HT-29 (cell line): ENCODE measurements around the gene GPD2. TPM values are rescaled to one million over a fixed set of nuclear protein-coding genes. Genes with fewer than 3 reads are reported as not detected.
"Not testable (repeated sequence)": the region's sequence is repeated elsewhere in the genome, so short reads cannot be mapped to it uniquely, and the experiment has no call there.

Source experiments
- DNase-seq: peaks from one replicate; pipeline ENCODE4 v3.0.0-alpha.2; 2015; ENCODE audit warnings: low spot score
- total RNA-seq: library from RNA; depleted of rRNA; stranded (reverse); fragments of >200 nt; shearing (Covaris generic); gene quantifications from 2 replicates; pipeline ENCODE4 v1.2.3, GENCODE V29; 2014

The GPD2 gene
- total RNA-seq, 1 experiment from 2014 or later: 30.4 TPM

DNA sequence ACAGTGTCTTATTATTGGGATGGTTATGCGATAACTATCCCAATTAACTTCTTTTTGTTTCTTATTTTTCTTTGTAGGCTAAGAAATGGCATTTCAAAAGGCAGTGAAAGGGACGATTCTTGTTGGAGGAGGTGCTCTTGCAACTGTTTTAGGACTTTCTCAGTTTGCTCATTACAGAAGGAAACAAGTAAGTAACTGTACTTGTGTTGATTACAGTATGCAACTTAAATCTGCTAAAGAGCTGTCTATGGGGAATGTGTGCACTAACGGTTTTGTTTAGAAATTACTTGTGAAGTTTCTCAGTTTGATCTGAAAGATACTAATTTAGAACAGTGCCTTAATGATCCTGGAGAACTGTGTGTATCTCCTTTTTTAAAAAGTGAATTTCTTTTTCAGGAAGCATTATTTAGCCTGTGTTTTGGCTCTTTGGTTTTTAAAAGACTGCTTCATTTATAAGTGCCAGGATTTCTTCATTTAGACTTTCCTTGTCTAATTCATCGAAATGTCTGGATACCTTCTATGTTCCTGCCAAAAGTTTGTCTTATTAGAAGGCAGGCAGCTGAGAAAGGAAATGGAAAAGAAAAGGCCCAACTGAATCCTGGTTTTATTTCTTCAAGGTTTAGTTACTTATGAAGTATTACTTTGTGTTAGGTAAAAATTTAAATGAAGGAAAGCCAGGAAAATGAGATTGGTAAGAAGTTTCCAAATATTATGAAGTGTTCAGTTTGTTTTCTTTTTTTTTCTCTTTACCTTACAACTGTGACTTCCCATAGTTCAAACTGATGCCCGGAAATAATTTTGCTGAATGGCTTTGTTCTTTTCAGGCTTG, 40.1 kb downstream of the GPD2 start:
- no peak for DNase-seq

DNA sequence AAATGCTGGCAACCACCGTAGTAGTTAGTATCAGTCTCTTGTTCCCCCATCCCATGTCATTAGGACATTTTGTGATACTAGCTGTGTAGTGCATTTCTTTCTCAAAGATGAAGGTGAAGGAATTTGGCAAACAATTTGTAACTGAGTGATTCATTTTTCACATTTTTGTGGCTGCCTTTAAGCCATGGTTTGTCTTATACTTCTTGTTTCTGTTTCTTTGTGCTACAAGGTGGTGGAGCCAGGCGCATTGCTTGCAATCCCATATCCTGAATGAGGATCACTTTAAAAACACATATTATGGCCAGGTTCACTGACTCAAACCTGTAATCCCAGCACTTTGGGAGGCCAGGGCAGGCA, 40.6 kb downstream of the GPD2 start:
- DNase-seq: no peak

DNA sequence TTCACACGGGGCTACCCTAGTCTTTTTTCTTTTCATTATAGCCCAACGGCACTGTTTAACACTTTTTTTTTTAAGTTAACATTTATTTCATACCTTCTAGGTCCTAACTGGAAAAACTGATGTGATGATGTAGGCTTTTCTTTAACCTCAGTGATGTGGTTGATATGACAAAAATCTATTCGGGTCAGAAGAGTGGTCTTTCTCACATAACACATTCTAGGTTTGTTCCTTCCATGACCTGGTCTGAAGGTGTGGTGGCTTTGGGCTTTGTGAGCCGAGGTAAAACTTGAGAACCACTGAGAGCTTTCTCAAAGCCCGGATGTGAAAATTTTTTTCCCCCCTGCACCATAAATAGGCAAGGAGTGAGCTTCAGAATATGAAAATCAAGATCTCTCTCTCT, 44.2 kb downstream of the GPD2 start:
- no peak for DNase-seq

DNA sequence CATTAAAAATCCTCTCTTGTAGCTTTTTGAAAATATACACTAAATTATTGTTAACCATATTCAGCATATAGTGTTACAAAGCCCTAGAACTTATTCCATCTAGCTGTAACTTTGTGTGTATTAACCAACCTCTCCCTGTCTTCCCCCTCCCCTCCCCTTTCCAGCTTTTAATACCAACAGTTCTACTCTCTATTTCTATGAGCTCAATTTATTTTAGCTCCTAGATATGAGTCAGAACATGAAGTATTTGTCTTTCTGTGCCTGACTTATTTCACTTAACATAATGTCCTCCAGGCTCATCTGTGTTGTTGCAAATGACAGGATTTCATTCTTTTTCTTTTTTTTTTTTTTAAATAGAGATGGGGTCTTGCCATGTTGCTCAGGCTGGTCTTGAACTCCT, 45.1 kb downstream of the GPD2 start:
- no peak for DNase-seq

DNA sequence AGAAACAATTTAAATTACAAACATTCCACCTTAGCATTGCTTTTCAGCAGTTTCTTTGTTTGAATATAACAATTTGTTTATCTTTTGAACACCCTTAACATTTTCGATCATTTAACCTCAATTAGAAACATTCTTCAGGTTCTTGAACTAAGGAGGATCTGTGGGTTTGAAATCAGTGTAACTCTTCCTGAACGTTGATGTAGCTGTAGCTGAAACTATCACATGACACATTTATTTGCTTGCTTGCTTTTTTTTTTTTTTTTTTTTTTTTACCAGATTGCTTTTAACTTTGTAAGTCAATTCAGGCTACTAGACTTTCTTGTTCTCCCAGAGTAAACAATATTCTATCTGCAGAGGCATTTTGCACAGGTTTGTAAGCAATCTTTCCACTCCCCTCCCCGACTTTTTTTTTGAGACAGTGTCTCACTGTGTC, 47.6 kb downstream of the GPD2 start:
- DNase-seq: no peak

DNA sequence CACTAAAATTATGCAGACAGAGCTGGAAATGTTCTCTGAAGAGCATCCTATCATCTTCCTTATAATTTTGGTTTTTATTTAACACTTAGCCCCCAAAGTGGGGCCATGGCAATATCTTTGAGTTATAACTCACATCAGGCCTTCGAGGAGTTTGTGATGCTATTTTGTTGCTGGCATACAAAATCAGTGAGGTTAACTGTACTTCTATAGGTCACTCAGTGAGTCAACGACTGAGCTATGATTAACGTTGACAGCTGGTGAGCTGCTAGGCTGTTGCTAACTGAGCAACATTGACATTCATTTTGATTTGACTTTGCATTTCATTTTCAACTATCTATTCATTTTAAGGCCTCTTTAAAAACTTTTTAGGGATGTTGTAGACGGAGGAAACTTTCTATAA, 50.0 kb downstream of the GPD2 start:
- DNase-seq: no peak

DNA sequence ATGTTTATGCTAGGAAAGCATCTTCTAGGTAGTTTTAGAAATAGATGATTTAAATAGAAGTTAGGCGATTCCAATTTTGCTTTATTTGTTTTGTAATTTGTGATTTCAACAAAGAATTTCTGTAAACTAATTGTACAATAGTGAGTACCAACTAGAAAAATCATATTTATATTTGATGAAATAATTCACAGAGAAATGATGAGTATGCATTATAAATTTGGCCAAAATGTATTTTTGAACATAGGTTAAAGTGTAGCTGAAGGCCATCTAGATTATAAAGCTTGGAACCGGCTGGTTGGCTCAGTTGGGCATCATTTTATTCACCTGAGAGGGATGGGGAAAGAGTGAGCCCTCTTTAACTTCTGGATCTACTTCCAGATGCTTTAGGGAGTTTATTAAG, 50.4 kb downstream of the GPD2 start:
- no peak for DNase-seq

DNA sequence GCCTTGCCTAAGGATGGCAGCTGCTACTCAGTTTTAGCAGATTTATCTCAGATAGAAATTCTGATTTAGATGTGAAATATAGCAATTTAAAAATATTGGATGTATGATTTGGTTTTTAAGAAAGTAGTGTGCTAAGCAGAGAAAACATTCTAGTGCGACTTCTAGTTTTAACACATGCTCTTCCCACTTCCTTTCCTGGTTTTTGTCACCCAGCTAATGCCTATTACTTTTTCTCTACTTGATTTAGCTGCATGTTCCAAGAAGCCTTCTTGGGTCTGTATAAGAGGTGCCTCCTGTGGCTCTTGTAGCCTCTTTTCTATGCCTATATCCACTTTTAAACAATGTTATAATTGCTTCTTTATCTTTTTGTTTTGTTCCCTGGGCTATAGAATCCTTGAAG, 53.0 kb downstream of the GPD2 start:
- DNase-seq: no peak

DNA sequence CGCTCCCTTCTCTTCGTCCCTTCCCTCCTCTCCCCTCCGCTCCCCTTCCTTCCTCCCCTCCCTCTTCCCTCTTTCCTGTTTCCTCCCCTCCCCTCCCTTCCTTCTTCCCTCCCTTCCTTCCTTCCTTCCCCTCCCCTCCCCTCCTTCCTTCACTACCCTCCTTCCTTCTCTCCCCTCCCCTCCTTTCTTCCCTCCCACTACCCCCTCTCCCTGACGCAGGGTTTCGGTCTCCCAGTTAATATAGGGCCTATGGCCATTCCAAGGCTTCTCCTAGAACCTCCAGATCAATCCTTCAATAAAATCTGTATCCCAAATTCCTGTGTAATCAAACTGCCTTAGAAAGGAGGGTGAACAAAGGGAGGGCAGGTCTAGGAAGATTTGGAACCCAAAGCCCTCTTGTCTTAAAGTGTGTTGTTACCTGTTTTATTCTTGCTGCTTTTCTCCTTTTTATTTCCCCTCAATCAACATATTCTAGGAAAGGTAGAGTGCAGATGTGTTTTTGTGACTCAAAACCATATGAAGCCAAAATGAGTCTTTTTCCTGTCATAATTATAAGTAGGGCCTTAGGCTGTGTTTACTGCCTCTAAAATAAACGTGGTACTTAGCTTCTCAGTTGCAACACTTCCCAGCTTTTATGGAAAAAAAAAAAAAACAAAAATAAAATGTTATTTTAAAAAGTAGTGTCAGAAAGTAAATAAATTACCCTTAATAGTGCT, 53.7 kb downstream of the GPD2 start:
- no peak for DNase-seq

DNA sequence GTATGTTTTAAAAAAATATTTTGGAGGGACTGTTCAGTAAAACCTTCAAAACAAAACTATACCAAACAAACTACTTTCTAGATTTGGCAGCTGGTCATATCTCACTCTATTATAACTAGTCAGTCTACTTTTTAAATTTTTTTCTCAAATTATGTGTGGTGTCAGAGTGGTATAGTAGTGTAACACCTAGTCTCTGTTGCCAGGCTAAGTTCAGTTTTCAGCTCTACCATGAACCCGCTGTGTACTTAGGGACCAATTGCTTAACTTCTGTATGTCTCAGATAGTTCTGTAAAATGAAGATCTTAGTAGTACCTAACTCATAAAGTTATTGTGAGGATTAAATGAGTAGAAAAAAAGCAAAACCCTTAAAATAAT, 54.3 kb downstream of the GPD2 start:
- no peak for DNase-seq

DNA sequence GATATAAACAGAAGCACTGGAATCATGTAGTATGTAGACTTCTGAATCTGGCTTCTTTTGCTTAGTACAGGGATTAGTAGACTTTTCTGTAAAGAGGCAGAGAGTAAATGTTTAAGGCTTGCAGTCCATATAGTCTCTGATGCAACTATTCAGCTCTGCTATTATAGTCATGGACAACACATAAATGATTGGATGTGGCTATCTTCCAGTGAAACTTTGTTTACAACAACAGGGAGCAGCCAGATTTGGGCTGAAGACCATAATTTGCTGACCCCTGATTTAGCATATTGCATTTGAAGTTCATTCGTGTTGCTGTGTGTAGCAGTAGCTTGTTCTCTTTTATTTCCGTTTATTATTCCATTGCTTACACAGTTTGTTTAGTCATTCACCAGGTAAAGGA, 55.0 kb downstream of the GPD2 start:
- DNase-seq: no peak

DNA sequence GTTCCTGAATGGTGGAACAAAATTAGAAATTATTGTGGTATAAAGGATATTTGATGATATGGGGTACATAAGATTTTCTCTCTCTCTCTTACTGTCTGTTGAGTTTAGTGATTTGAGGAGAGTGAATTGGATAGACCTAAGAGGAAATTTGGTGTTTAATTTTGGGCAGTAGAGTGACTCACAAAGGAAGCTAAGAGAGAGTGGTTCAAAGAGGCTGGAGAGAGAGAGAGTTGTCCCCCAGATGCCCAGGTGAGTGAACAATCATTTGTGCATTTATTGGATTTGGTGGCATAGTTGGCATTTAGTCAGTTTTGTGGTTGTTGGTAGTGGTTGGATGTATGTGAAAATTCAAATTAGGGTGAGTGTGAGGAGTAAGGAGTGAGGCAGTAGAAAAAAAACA, 56.8 kb downstream of the GPD2 start:
- DNase-seq: no peak

DNA sequence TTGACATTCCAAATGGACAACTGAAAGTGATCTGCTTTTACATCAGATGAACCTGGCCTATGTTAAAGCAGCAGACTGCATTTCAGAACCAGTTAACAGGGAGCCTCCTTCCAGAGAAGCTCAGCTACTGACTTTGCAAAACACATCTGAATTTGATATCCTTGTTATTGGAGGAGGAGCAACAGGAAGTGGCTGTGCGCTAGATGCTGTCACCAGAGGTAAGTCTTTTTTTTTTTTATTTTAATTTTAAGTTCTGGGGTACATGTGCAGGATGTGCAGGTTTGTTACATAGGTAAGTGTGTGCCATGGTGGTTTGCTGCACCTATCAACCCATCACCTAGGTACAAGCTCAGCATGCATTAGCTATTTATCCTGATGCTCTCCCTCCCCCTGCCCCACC, 59.8 kb downstream of the GPD2 start:
- not testable (repeated sequence) for DNase-seq

DNA sequence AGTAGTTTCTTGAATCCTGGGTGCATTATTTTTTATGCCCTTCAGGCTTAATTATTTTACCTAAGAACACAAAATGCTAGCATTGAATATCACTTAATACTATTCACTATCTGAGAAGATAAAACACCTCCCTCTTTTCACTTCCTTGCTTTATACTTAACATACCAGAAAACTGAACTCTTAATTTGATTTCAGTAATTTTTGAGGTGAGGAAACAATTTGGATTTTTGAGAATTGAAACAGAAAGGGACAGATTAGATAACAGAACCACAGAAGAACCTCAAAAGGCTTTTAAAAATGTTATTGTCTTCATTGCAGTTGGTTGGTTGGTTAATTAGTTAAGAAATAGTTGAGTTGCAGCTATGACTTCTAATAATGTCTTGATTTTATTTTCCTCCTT, 69.5 kb downstream of the GPD2 start:
- DNase-seq: no peak

DNA sequence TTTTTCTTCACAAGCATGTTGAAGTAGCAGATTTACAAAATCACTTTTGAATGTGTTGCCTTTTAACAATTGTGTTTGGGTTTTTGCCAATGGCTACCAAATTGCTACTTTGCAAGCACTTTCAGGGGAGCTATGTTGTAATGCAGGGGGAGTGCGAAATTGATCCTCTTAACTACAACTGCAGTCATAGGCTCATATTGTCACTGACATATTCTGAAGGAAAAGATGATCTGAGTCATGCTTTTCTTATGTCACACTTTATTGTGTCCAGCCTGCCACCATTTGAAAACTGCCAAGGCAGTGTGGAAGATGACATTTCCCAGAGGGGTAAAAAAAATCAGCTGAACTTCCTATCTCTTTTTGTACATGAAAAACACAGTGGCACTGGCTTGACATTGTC, 74.9 kb downstream of the GPD2 start:
- no peak for DNase-seq

DNA sequence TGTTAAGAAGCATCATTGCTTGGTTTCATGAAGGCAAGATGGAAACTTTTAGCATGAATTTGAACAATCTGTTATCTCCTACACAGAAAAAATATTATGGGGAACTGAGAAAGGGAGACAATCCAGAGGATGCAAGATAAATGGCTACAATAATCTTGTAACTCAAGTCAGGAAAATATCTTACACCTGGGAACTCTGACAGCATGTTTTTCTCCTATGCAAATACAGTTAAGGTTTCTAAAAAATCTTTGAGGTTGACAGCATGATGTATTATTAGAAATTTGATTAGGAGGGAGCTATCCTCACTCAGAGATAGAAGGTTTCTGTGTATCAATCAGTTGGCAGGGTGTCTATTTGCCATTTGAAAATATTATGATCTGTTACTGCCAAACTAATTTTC, 75.6 kb downstream of the GPD2 start:
- no peak for DNase-seq

DNA sequence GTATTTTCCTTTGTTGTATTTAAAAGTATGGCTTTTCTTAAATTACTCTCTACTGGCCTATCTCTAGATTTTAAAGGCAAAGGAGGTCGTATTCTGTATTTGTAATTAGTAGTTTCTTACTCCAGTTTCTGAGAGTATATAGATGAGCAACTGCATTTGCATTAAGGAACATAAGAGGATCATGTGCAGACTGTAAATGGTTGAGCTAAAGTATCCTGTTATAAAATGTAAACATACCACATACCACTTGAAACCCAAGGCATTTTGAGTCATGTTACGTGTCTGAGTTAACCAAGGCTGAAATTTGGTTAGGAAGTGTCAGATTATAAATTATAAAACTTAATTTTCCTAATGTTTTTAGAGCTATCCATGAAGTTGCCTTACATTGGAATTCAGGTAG, 76.3 kb downstream of the GPD2 start:
- no peak for DNase-seq

DNA sequence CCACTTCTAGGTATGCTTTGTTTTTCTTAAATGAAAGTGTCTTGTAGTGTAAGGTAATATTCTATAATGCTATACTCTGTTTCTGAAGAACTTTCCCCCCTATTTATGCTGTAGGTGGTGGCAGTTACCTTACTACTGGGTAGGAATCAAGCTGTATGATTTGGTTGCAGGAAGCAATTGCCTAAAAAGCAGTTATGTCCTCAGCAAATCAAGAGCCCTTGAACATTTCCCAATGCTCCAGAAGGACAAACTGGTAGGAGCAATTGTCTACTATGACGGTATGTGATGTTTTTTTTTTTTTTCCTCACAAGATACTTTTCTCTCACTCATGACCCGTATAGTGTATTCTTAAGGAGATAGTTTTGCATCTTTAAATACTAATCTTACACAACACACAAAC, 77.0 kb downstream of the GPD2 start:
- DNase-seq: no peak

DNA sequence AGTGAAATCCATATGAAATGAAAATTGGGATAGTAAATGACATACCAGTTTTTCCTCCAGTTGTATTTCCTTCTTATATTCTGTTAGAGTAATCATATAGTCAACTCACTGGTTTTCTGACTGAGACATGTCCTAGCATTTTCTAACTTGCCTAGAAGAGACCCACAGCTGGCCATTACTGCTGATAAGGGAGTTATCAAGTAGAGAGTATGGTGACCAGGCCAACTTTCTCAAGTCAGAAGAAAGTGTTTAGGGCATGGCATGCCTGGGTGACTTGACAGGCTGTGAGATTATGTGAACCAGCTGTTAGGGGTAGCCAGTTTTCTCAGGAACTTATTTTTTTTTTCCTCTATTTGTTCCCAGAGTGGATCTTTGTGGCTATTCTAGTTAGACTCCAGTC, 81.2 kb downstream of the GPD2 start:
- no peak for DNase-seq

DNA sequence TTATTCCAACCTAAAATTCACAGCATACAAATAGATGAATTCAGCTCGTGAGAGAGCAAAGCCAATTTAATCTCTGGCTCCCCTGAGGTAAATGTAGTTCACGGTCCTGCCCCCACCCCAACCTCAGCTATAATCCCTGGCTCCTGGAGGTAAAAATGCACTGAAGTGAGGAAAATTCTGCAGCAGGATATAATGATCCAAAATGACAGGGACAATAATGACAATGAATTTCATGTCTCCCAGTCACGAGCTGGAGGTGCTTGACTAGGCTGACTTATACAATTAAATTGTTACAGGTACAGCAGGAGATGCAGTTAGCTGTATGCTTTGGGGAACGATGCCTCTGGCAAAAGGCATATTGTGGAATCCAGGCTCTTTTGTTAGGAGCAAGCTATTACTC, 82.0 kb downstream of the GPD2 start:
- no peak for DNase-seq

DNA sequence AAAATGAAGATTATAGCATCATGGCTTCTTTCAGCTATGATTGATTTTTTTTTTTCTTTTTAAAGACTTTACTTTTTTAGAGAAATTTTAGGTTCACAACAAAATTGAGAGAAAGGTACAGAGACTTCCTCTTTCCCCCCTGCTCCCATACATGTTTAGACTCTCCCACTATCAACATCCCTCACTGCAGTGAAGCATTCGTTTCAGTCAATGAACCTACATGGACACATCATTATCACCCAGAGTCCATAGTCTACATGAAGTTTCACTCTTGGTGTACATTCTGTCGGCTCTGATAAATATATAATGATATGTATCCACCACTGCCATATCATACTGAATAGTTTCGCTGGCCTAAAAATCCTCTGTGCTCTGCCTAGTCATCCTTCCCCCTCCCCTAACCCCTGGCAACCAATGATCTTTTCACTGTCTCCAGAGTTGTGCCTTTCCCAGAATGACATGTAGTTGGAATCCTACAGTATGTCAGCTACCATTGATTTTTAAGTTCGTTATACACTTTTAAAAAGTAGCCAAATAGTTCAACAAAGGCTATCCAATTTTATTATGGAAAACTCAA, 86.8 kb downstream of the GPD2 start:
- DNase-seq: no peak

DNA sequence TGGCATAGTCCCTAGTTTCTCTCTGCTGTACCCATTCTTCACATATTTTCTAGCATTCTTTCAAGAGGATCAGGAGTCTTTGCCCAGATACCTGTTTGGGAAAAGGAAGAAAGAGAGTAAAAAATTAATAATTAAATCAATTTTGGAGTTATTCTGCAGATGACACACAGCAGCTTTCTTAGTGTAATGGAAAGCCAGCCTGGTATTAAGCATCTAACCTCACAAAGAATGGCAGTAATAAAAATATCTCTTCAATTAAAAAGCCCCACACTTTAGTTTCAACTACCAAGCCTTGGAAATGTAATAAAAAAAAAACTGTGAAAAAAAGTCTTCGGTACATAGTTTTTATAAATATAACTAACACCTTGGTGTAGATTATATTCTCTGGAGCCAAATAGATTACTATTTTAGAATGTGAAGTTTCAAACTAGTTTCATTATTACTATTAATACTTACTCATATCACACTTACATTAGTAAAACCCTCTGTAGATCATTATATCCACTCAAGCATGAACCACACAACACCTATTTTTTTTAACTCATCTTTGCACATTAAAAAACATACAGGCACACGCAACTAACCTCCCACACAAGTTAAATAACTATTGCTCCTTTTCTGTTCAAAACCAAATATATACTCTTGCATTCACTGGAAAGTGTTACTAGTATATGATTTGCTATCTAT, 90.9 kb downstream of the GPD2 start:
- no peak for DNase-seq

DNA sequence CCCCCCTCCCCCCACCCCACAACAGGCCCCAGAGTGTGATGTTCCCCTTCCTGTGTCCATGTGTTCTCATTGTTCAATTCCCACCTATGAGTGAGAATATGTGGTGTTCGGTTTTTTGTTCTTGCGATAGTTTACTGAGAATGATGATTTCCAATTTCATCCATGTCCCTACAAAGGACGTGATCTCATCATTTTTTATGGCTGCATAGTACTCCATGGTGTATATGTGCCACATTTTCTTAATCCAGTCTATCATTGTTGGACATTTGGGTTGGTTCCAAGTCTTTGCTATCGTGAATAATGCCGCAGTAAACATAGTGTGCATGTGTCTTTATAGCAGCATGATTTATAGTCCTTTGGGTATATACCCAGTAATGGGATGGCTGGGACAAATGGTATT, 92.4 kb downstream of the GPD2 start:
- DNase-seq: not testable (repeated sequence)
